Gastroesophageal sphincter (tissue), 4 donors: ENCODE measurements around the gene CACNA1E. TPM values are rescaled to one million over a fixed set of nuclear protein-coding genes. Genes with fewer than 3 reads are reported as not detected.

Experiments
- ATAC-seq: fragments of 150-250 bp; one replicate; pipeline ENCODE4 v1.9.1; 2016; ENCODE audit warnings: mild to moderate bottlenecking, moderate library complexity
- H3K27ac ChIP-seq, 4 donors: fragments of 200-600 bp; sonication (generic) in 3 of 4; 1 replicate in 3 of 4; 2 replicates in 1 of 4; pipeline ENCODE4 v1.5.1; 2016 to 2019
- H3K27me3 ChIP-seq: fragments of 200-600 bp; sonication (generic); one replicate; pipeline ENCODE4 v1.5.1; 2019
- H3K36me3 ChIP-seq, 2 donors: fragments of 200-600 bp; sonication (generic); one replicate each; pipeline ENCODE4 v1.5.1; 2019; ENCODE audit warnings: control low read depth in 1 of 2
- H3K4me1 ChIP-seq, 3 donors: fragments of 200-600 bp; sonication (generic); 1 replicate in 2 of 3; 2 replicates in 1 of 3; pipeline ENCODE4 v1.5.1; 2016 to 2019; ENCODE audit warnings: control low read depth in 2 of 3
- H3K4me3 ChIP-seq, 2 donors: fragments of 200-600 bp; sonication (generic); one replicate each; pipeline ENCODE4 v1.5.1; 2019; ENCODE audit warnings: mild to moderate bottlenecking in 1 of 2, moderate library complexity in 1 of 2
- H3K9me3 ChIP-seq, 3 donors: fragments of 200-600 bp; sonication (generic); one replicate each; pipeline ENCODE4 v1.5.1; 2017 to 2019; ENCODE audit warnings: control low read depth in 2 of 3
- EP300 ChIP-seq: sonication (generic); formaldehyde crosslinking; IDR thresholded peaks from one replicate; pipeline ENCODE4 v1.6.1; 2017; ENCODE audit warnings: antibody characterized with exemption, mild to moderate bottlenecking
- POLR2A ChIP-seq, 2 donors: fragments of 450-650 bp; IDR thresholded peaks; one replicate each; pipeline ENCODE4 v1.6.1; 2017; ENCODE audit warnings: antibody characterized with exemption in 2 of 2, mild to moderate bottlenecking in 2 of 2, moderate library complexity in 1 of 2
- POLR2AphosphoS5 ChIP-seq: sonication (generic); formaldehyde crosslinking; IDR thresholded peaks from one replicate; pipeline ENCODE4 v1.6.1; 2017; ENCODE audit warnings: antibody characterized with exemption
- WGBS, 2 donors: methylation state at CpG; one replicate each; pipeline ENCODE4 v1.1.5; 2018; ENCODE audit warnings: low coverage in 1 of 2; 5-methylcytosine and 5-hydroxymethylcytosine counted together
- total RNA-seq, 4 donors: library from RNA; depleted of rRNA; stranded (reverse); fragments of >200 nt; gene quantifications; one replicate each; pipeline ENCODE4 v1.1.0, GENCODE V29; 2016
- TF ChIP-seq, protein P1 (sequence below), 4 experiments: fragments of 200-600 bp in 2 of 4; fragments of 450-650 bp in 2 of 4; sonication (generic) in 1 of 4; IDR thresholded peaks; one replicate each; pipeline ENCODE4 v1.5.1; 2017 to 2019; ENCODE audit warnings: antibody characterized with exemption in 4 of 4, mild to moderate bottlenecking in 2 of 4, moderate library complexity in 2 of 4

The CACNA1E gene
- total RNA-seq, 4 donors from 2014 or later = 0.13 to 0.23 (median 0.16) TPM

DNA sequence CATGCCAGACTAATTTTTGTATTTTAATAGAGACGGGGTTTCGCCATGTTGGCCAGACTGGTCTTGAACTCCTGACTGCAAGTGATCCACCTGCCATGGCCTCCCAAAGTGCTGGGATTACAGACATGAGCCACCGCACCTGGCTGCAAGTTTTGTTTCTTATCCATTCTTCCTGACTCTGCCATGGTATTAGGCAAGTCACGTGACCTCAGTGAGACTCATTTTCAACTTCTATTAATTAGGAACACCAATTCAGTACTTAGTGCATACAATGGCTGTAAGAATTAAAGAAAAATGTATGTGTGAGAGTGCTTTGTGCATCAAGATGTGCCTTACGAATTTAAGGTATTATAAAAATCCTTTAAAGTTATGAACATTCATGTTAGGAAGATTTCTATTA, 111.2 kb downstream of the CACNA1E start:
- no peaks in the 10 kb centered on the region for H3K9me3 ChIP-seq
- H3K27ac ChIP-seq = no peak overlapping the region
- no peaks in the 10 kb centered on the region for H3K36me3 ChIP-seq
- no peak for ATAC-seq
- H3K27me3 ChIP-seq = no peaks in the 10 kb centered on the region
- TF ChIP-seq, protein P1, sequence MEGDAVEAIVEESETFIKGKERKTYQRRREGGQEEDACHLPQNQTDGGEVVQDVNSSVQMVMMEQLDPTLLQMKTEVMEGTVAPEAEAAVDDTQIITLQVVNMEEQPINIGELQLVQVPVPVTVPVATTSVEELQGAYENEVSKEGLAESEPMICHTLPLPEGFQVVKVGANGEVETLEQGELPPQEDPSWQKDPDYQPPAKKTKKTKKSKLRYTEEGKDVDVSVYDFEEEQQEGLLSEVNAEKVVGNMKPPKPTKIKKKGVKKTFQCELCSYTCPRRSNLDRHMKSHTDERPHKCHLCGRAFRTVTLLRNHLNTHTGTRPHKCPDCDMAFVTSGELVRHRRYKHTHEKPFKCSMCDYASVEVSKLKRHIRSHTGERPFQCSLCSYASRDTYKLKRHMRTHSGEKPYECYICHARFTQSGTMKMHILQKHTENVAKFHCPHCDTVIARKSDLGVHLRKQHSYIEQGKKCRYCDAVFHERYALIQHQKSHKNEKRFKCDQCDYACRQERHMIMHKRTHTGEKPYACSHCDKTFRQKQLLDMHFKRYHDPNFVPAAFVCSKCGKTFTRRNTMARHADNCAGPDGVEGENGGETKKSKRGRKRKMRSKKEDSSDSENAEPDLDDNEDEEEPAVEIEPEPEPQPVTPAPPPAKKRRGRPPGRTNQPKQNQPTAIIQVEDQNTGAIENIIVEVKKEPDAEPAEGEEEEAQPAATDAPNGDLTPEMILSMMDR (IDR thresholded peaks at IDR 0.05) = no peak
- TF ChIP-seq POLR2A (IDR thresholded peaks at IDR 0.05) (no peak), POLR2AphosphoS5 (no peak), EP300 (no peak)
- H3K4me1 ChIP-seq = no peaks in the 10 kb centered on the region
- 85 to 88% methylated on average over 2 to 5 of the region's 5 CpGs for WGBS, 2 donors
- H3K4me3 ChIP-seq = no peak overlapping the region

GRCh38 chr1:181595234-181595633, 111.9 kb downstream of the CACNA1E start:
- Histone ChIP-seq H3K27ac (no peak overlapping the region), H3K4me1 (no peaks in the 10 kb centered on the region), H3K9me3 (no peaks in the 10 kb centered on the region), H3K4me3 (no peak overlapping the region), H3K27me3 (no peaks in the 10 kb centered on the region), H3K36me3 (no peaks in the 10 kb centered on the region)
- 70 to 72% methylated on average over 3 to 5 of the region's 6 CpGs for WGBS, 2 donors
- no peak for ATAC-seq
- TF ChIP-seq POLR2AphosphoS5 (no peak), POLR2A (IDR thresholded peaks at IDR 0.05) (no peak), EP300 (no peak)
- TF ChIP-seq, protein P1 (IDR thresholded peaks at IDR 0.05) = no peak

DNA sequence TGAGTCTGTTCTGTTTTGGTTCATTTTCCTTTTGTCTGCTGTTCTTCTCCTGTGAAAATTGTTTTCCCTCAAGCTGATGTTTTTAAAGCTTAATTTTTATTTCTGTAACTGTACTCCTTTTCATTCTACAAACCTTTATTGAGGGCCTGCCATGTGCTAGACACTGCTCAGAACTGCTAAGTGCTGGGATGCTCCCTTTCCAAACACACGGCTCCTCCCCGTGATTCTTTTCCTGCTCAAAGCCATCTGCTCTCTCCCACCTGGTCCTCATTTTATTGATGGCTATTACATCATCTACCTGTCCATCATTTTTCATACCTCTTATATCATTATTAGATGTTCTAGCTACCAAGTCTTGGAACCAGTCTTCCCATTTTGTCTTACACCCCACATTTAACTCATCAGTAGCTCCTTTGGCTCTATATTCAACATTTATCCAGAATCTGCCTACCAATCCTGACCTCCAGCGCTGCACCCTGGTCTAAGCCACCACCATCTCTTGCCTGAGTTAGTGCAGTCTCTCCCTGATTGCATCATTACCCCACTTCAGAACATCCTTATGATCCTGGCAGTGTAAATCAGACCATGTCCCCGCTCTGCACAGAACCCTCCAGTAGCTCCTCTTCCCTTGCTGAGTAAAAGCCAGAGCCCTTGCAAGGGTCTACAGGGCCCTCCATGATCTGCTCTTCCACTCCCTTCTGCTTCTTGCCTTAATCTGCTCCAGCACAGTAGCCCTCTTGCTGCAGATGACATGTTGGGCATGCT, 118.1 kb downstream of the CACNA1E start:
- TF ChIP-seq, protein P1 (IDR thresholded peaks at IDR 0.05) = no peak
- no peak for TF ChIP-seq EP300
- TF ChIP-seq POLR2A (IDR thresholded peaks at IDR 0.05) = no peak
- no peak for TF ChIP-seq POLR2AphosphoS5
- no peaks in the 10 kb centered on the region for H3K36me3 ChIP-seq
- WGBS, 2 donors = 87 to 94% methylated on average over 4 of the region's 4 CpGs
- no peaks in the 10 kb centered on the region for H3K27me3 ChIP-seq
- ATAC-seq = no peak
- no peaks in the 10 kb centered on the region for H3K9me3 ChIP-seq
- no peak overlapping the region for H3K27ac ChIP-seq
- H3K4me1 ChIP-seq = no peaks in the 10 kb centered on the region
- H3K4me3 ChIP-seq = no peak overlapping the region

DNA sequence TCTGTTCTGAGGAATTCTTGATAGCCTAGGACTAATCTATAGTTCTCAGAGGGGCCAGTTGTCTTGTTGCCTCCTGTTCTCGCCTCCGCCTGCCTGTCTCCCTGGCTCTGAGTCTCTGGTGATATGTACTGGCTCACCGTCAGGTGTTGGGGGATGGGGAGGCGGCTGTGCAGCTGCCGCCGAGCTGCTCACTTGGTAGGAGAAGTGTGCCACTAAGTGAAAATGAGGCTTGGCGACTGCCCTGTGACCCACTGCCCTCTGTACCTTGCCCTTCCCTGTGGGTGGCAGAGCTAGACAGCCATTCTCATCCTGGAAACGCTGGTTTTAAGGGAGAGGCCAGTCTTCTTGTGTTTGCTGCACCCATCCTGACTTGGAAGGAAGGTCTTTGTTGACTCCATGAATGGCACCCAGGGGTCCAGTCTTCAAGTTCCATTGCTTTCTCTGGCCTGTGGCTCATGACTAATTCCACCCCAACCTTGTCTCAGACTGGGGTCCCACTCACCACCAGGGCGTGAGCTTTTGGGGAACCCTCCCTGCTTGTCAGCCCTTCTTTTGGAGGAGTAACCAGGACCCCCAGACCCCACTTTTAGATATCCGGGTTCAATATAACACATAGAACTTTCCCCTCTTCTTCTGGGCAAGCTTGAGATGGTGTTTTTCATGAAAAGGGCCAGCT, 120.6 kb downstream of the CACNA1E start:
- no peaks in the 10 kb centered on the region for H3K9me3 ChIP-seq
- no peak overlapping the region for H3K4me3 ChIP-seq
- H3K27me3 ChIP-seq = no peaks in the 10 kb centered on the region
- 100% methylated on average over 2 of the region's 10 CpGs for WGBS, 2 donors
- no peak for TF ChIP-seq POLR2A (IDR thresholded peaks at IDR 0.05)
- no peaks in the 10 kb centered on the region for H3K36me3 ChIP-seq
- no peaks in the 10 kb centered on the region for H3K4me1 ChIP-seq
- H3K27ac ChIP-seq = no peak overlapping the region
- no peak for ATAC-seq

DNA sequence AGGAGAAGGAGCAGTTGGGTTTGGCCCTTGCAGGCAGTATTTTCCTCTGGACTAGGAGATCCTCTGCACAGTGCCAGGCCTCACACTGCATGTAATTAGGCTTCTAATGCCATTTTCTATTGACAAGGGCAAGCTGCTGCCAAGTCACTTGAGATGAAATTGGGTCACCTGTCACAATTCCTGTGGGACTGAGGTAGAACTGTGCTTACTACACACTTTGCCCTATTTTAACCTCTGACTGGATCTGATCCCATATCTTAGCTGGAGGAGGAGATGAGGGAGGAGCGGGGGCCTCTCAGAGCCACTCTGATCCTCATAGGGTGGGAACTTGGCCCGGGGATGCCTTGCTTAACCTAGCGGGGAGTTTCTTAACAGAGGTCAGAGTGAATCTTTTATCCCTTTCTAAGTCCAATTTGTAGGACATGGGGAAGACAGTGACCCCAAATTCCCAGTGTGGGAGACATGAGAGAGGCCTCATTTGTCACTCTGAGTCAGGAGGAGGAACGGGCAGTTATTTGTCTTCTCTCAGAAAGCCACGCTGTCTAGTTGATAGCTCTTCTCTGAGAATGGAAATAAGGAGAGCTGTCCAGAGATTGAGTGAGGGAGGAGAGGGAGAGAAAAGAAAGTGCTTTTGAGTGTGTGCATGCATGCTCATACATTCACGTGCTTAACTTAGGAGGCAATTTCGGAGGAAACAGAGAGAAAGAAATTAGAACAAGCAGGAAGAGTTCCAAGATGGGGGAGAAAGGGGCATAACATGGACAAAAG, 121.3 kb downstream of the CACNA1E start:
- no peaks in the 10 kb centered on the region for H3K4me1 ChIP-seq
- H3K27ac ChIP-seq = no peak overlapping the region
- H3K36me3 ChIP-seq = no peaks in the 10 kb centered on the region
- 56 to 68% methylated on average over 5 to 7 of the region's 7 CpGs for WGBS, 2 donors
- H3K27me3 ChIP-seq = no peaks in the 10 kb centered on the region
- no peak overlapping the region for H3K4me3 ChIP-seq
- TF ChIP-seq EP300 = no peak
- TF ChIP-seq POLR2A (IDR thresholded peaks at IDR 0.05) = no peak
- TF ChIP-seq POLR2AphosphoS5 = no peak
- no peaks in the 10 kb centered on the region for H3K9me3 ChIP-seq
- no peak for ATAC-seq
